Effector memory CD4-positive, alpha-beta T cell (primary cell): ENCODE measurements around the gene PITPNB.

Source experiments
- DNase-seq, 3 donors: peaks; one replicate each; pipeline ENCODE4 v3.0.0-alpha.2; 2020
- H3K27ac ChIP-seq: 2 replicates; pipeline ENCODE4 v1.7.0; 2013; ENCODE audit warnings: mild to moderate bottlenecking, low read length, moderate library complexity; ENCODE audit not compliant: insufficient read depth, poor library complexity, severe bottlenecking
- H3K27me3 ChIP-seq: replicated peaks from 2 replicates; pipeline ENCODE4 v1.7.0; 2013; ENCODE audit warnings: mild to moderate bottlenecking, low read length; ENCODE audit not compliant: insufficient read depth, control insufficient read depth, poor library complexity, severe bottlenecking
- H3K36me3 ChIP-seq: 2 replicates; pipeline ENCODE4 v1.7.0; 2013; ENCODE audit warnings: mild to moderate bottlenecking, low read length, moderate library complexity; ENCODE audit not compliant: control insufficient read depth, insufficient read depth
- H3K4me1 ChIP-seq: 2 replicates; pipeline ENCODE4 v1.7.0; 2013; ENCODE audit warnings: low read length, mild to moderate bottlenecking; ENCODE audit not compliant: control insufficient read depth, insufficient read depth, poor library complexity, severe bottlenecking
- H3K4me3 ChIP-seq: 2 replicates; pipeline ENCODE4 v1.7.0; 2013; ENCODE audit warnings: low read length, low read depth, mild to moderate bottlenecking; ENCODE audit not compliant: insufficient read depth, poor library complexity, severe bottlenecking
- H3K9me3 ChIP-seq: 2 replicates; pipeline ENCODE4 v1.7.0; 2013; ENCODE audit warnings: mild to moderate bottlenecking, low read length, moderate library complexity; ENCODE audit not compliant: control insufficient read depth

Gene PITPNB

DNA sequence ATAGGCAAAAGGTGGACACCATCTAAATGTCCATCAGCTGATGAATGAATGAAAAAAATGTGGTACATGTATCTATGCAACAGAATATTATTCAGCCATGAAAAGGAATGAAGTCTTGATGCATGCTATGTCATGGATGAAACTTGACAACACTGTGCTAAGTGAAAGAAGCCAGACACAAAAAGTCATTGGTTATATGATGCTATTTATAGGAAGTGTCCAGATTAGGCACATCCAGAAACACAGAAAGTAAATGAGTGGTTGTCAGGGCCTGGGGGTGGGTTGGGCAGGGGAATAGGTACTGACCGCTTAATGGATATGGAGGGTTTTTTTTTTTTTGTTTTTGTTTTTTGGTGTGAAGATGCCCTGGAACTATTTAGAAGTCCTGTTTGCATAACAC is 95.8 kb downstream of the PITPNB start:
- no peak overlapping the region for H3K27ac ChIP-seq
- H3K36me3 ChIP-seq = no peaks in the 10 kb centered on the region
- H3K4me3 ChIP-seq = no peak overlapping the region
- DNase-seq = no peak
- H3K4me1 ChIP-seq = no peaks in the 10 kb centered on the region
- no peaks in the 10 kb centered on the region for H3K9me3 ChIP-seq
- H3K27me3 ChIP-seq = no peaks in the 10 kb centered on the region

DNA sequence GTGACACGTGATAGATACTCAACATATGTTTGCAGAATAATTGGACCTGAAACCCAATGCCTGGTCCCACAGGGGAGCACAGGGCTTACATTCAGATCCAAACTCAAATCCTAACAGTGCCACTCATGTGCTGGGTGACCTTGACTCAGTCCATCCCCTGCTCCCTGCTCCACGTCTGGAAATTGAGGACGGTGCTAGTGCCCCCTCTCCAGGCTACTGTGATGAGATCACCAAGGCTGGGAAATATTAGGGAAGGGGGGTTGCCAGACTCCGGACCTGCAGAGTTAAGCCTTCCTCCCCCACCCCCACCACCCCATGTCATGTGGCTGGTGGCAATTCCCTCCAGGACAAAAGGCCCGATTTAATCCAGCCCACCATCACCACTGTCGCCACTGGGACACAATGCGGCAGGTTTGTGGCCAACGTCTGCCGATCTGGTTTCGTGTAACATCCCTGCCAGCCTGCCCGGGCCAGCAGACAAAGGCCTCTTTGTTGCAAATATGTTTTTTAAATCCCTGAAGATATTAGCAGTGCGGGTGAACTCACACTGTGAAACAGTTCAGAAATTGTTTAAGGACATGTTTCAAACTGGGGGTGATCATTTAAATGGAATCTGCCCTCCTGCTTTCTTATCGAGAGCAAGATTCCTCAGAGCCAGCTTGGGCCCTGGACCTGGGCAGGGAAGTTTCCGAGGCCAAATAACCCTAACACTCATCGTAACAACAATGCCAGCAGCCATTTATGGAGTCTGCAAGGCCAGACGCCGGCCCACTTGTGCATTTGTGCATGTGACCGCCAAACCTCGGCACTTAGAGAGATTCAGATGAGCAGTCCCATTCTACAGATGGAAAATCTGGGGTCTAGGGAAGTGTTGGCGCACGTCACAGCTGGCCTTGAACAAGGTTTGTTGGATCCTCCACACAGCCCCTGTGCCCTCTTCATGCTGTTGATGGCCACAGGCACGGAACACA is 97.9 kb downstream of the PITPNB start:
- H3K36me3 ChIP-seq = no peaks in the 10 kb centered on the region
- no peaks in the 10 kb centered on the region for H3K4me1 ChIP-seq
- no peak overlapping the region for H3K27ac ChIP-seq
- no peaks in the 10 kb centered on the region for H3K27me3 ChIP-seq
- DNase-seq = no peak
- H3K4me3 ChIP-seq = no peak overlapping the region
- H3K9me3 ChIP-seq = no peaks in the 10 kb centered on the region

DNA sequence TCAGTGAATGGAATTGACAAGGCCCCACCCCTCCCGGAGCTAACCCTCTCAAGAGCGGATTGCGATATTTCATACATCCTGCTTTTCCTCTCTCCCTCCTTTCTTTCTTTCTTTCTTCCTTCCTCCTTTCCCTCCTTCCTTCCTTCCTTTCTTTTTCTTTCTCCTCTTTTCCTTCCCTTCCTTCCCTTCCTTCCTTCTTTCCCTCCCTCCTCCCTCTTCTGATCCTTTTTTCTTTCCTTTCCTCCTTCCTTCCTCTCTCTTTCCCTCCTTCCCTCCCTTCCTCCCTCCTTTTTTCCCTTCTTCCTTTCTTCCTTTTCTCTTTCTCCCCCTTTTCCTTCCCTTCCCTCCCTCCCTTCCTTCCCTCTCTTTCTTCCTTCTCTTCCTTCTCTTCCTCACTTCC is 102.5 kb downstream of the PITPNB start:
- Histone ChIP-seq H3K27ac (no peak overlapping the region), H3K36me3 (no peaks in the 10 kb centered on the region), H3K9me3 (no peaks in the 10 kb centered on the region), H3K4me3 (no peak overlapping the region), H3K27me3 (no peaks in the 10 kb centered on the region), H3K4me1 (no peaks in the 10 kb centered on the region)
- no peak for DNase-seq

DNA sequence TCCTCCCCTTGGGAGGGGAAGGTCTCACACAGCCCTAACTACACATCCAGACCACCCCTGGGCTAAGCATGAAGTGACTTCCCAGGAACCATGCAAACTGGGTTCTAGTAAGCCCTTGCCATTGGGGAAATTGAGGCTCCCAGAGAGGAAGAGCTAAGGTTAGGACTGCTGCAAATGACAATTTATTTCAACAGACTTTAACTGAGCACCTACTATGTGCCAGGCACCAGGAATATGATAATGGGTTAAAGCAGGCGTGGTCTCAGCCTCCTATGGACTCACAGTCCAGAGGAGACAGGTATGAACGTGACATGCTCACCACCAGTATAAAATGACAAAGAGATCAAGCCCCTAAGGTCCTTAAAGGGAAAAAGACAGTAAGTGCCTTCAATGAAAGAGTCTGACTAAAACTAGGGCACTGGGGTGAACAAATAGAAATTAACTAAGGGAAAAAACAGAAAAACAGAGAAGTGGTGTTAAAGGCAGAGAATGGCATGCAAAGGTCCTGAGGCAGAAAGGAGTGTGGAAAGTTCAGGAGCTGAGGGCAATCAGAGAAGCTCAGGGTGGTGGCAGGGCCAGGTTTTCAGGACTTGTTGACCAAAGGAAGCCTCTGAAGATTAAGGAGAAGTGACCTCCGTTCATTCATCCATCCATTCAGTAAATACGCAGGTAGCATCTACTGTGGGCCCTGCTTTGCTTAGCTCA is 103.1 kb downstream of the PITPNB start:
- no peaks in the 10 kb centered on the region for H3K9me3 ChIP-seq
- H3K36me3 ChIP-seq = no peaks in the 10 kb centered on the region
- DNase-seq = no peak
- no peaks in the 10 kb centered on the region for H3K27me3 ChIP-seq
- H3K4me3 ChIP-seq = no peak overlapping the region
- H3K4me1 ChIP-seq = no peaks in the 10 kb centered on the region
- H3K27ac ChIP-seq = no peak overlapping the region

DNA sequence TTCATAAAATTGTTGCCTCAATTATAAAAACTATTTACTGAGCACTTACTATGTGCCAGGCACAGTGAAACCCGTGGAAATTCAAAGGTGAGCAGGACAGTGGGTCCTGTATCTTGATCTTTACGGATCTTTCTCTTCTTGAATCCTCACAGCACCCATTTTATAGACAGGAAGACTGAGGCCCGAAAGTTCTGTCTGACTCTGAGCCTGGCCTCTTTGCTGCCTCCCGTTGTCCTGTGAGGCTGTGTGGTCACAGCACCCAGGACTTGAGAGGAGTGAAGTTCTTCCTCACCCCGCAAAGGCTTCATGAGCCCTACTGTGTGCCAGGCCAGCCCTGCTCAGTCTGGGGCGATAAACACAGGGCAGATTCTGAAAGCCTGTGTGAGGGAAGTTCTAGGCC is 104.1 kb downstream of the PITPNB start:
- no peaks in the 10 kb centered on the region for H3K9me3 ChIP-seq
- H3K36me3 ChIP-seq = no peaks in the 10 kb centered on the region
- H3K27me3 ChIP-seq = no peaks in the 10 kb centered on the region
- H3K4me3 ChIP-seq = no peak overlapping the region
- no peak for DNase-seq
- H3K27ac ChIP-seq = no peak overlapping the region
- no peaks in the 10 kb centered on the region for H3K4me1 ChIP-seq

DNA sequence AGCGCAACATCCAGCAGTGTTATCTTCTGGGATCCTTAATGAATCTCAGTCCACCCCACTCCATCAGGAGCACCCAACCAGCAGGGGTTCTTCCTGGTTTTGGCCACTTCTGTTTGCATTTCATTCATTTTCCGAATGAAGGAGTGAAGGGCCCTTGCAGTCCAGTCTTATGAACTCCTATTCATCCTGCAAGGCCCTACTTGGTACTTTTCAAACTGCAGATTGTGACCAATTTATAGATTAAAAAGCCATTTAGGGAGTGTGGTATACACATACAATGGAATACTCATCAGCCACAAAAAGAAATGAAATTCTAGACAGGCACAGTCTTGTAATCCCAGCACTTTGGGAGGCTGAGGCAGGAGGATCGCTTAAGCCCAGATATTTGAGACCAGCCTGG is 107.3 kb downstream of the PITPNB start:
- Histone ChIP-seq H3K4me3 (no peak overlapping the region), H3K9me3 (no peaks in the 10 kb centered on the region), H3K27me3 (no peaks in the 10 kb centered on the region), H3K27ac (no peak overlapping the region), H3K36me3 (no peaks in the 10 kb centered on the region), H3K4me1 (no peaks in the 10 kb centered on the region)
- DNase-seq = no peak

DNA sequence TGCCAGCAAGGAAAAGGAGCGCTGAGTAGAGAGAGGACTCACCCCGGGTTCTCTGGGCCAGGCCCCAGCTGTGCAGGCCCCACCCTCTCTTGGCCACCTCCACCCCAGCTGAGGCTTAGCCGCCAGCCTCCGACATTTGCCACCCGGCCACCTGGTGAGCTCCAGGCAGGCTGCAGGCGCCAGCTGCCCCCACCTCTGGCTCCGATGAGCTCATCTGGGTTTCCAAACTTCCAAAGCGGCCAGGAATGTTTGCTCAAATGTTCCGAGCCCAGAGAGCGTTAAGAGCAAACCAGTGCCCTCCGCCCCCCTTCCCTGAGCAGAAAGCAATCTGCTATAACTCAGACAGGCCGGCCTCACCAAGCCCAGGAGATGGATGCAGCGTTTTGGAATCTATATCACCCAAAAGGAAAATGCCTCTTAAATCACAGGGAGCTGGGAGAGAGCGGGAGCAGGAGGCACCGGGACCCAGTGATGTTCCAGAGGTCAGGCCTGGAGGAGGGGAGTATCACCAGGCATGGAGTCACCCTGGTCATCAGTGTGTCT is 108.4 kb downstream of the PITPNB start:
- H3K9me3 ChIP-seq = no peaks in the 10 kb centered on the region
- DNase-seq = no peak
- H3K36me3 ChIP-seq = no peaks in the 10 kb centered on the region
- H3K4me1 ChIP-seq = no peaks in the 10 kb centered on the region
- no peak overlapping the region for H3K4me3 ChIP-seq
- H3K27me3 ChIP-seq = no peaks in the 10 kb centered on the region
- H3K27ac ChIP-seq = no peak overlapping the region

DNA sequence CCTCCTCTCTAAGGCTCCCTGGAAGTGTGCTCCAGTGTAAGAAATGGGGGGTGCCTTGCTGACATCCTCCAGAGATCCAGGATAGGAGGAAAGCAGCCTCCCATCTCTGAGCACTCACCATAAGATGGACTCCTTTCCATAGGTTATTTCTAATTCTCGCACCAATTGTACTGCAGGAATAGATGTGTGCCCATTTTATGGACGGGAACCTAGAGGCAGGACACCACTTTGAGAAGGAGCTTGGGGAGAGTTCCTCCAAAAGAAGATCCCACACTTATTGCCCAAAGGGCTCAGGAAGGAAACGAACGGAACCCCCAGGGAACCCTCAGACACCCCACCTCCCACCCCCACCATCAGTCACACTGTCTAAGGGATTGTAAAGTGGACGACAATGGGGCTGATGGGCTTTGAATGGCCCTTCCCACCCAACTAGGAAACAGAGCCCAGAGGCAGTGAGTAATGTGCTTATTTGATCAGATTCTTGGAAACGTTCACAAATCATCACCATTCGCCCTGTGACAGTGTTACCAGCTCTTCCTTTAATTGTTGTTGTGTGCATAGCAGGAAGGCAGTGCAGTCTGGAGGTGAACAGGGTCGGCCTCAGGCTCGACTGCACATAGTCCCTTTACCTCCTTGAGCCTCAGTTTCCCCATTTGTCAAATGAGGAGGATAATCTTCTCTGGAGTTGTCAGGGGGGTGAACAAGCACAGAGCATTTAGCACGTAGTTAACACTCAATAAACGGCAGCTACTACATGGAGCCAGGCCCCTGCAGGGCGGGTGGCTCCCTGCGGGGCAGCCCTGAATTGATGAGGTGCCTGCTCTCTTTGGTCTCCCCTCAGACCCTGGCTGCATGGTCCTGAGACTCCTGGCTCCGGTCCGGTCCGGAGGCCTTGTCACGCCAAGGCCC is 109.1 kb downstream of the PITPNB start:
- Histone ChIP-seq H3K4me3 (no peak overlapping the region), H3K27ac (no peak overlapping the region), H3K27me3 (no peaks in the 10 kb centered on the region), H3K9me3 (no peaks in the 10 kb centered on the region), H3K4me1 (peaks cover under 1% of the 10 kb centered on the region), H3K36me3 (no peaks in the 10 kb centered on the region)
- DNase-seq = no peak

DNA sequence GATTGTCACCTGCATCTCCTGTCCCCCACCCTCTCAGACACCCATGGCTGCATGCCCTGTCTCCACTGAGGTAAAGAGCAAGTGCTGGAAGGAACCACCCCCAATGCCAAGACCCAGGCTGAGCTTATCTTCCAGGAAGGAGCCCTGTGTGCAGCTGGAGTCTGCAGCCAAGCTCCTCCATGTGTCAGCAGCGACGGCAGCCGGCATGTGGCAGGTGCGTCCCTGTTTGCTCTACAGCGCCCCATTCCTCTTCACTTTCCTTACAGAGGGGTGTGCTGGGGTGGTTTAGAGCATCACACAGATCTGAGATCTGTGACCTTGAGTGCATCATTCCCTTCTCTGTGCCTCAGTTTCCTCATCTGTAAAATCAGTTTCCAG is 109.8 kb downstream of the PITPNB start:
- no peak for DNase-seq
- H3K9me3 ChIP-seq = no peaks in the 10 kb centered on the region
- no peaks in the 10 kb centered on the region for H3K36me3 ChIP-seq
- no peak overlapping the region for H3K27ac ChIP-seq
- no peaks in the 10 kb centered on the region for H3K27me3 ChIP-seq
- no peak overlapping the region for H3K4me3 ChIP-seq
- peaks cover 3% of the 10 kb centered on the region for H3K4me1 ChIP-seq
